A549 treated with Hydrocortisone at 1 μM for 4 hours (cell line): ENCODE measurements around the gene MRC2. TPM values are rescaled to one million over a fixed set of nuclear protein-coding genes. Genes with fewer than 3 reads are reported as not detected.

Source experiments
- total RNA-seq: library from RNA; stranded (reverse); fragments of 200-300 nt; extraction: Qiagen RNA extraction; gene quantifications from 5 replicates; pipeline ENCODE4 v1.2.3, GENCODE V29; 2022

MRC2 gene
- total RNA-seq: 36.2 to 55.9 TPM (median 49.5 TPM) in 5 replicates

GRCh38 chr17:62627219-62627903 is at the start of gene MRC2:
TSS of gene MRC2 (plus strand) at chr17:62627670. CDS start at chr17:62627803, 133 bp downstream.

Other genes starting within 250 kb of the MRC2 start
- gene EFCAB3, start 247.1 kb upstream of the MRC2 start, total RNA-seq: not detected in 5 replicates
- gene METTL2A, start 203.8 kb upstream of the MRC2 start, total RNA-seq: 29.6 to 30.9 TPM (median 30.0 TPM) in 5 replicates
- 27.9 to 34.3 TPM (median 30.4 TPM) in 5 replicates for gene TLK2, start 148.8 kb upstream of the MRC2 start, total RNA-seq
- 0.88 to 2.2 TPM (median 1.8 TPM) in 5 replicates for gene MARCHF10, start 180.6 kb downstream of the MRC2 start, total RNA-seq